Immature natural killer cell (primary cell): Measurements from ENCODE around the gene CATSPER3. TPM values are rescaled to one million over a fixed set of nuclear protein-coding genes. Genes with fewer than 3 reads are reported as not detected.
A peak's percentile ranks its signal among the peaks of the same experiment; 100 is the strongest.

ENCODE experiments used
- DNase-seq, 3 donors: peaks; one replicate each; pipeline ENCODE4 v3.0.0; 2022; ENCODE audit warnings: mixed read lengths in 1 of 3
- H3K27ac Mint-ChIP-seq, 6 donors: one replicate each; pipeline ENCODE4 v1.8.0; 2020; ENCODE audit warnings: mixed read lengths in 6 of 6, mild to moderate bottlenecking in 5 of 6, inconsistent platforms in 4 of 6, moderate library complexity in 3 of 6
- H3K27me3 Mint-ChIP-seq, 3 donors: one replicate each; pipeline ENCODE4 v1.8.0; 2020 to 2021; ENCODE audit warnings: low read depth in 3 of 3, mild to moderate bottlenecking in 3 of 3, mixed read lengths in 3 of 3, moderate library complexity in 3 of 3, inconsistent platforms in 1 of 3
- H3K36me3 Mint-ChIP-seq, 3 donors: one replicate each; pipeline ENCODE4 v1.8.0; 2020; ENCODE audit warnings: mixed read lengths in 3 of 3, inconsistent platforms in 2 of 3, mild to moderate bottlenecking in 2 of 3
- H3K4me1 Mint-ChIP-seq, 2 donors: one replicate each; pipeline ENCODE4 v1.8.0; 2020; ENCODE audit warnings: inconsistent platforms in 2 of 2, mild to moderate bottlenecking in 2 of 2, mixed read lengths in 2 of 2, moderate library complexity in 1 of 2
- H3K4me3 Mint-ChIP-seq, 5 donors: one replicate each; pipeline ENCODE4 v1.8.0; 2020; ENCODE audit warnings: mild to moderate bottlenecking in 5 of 5, mixed read lengths in 5 of 5, inconsistent platforms in 3 of 5, moderate library complexity in 3 of 5
- H3K9me3 Mint-ChIP-seq, 6 donors: one replicate each; pipeline ENCODE4 v1.8.0; 2020; ENCODE audit warnings: mild to moderate bottlenecking in 6 of 6, mixed read lengths in 6 of 6, inconsistent platforms in 4 of 6, moderate library complexity in 3 of 6
- polyA plus RNA-seq, 3 donors: library from polyadenylated mRNA; unstranded; fragments of 300-500 nt; fragmentation: Illumina TruSeq; gene quantifications; one replicate each; pipeline ENCODE4 v1.2.3, GENCODE V29; 2021

Gene CATSPER3
- polyA plus RNA-seq, result under 1 TPM in 1 of 3 donors, not detected in 2; 0.53 TPM

GRCh38 chr5:134967607-134968006 is at the start of gene CATSPER3:
TSS of gene CATSPER3 (plus strand) at chr5:134967907. CDS start at chr5:134967992, 85 bp downstream.
- H3K27me3 Mint-ChIP-seq, result no peaks in the 10 kb centered on the region
- H3K9me3 Mint-ChIP-seq, result no peaks in the 10 kb centered on the region
- peaks cover 6 to 16% of the 10 kb centered on the region in 2 donors for H3K4me1 Mint-ChIP-seq
- no peak for DNase-seq
- H3K4me3 Mint-ChIP-seq, result no peak within 1 kb of the TSS
- H3K36me3 Mint-ChIP-seq, result peaks cover 4 to 16% (median 10%) of the 10 kb centered on the region in 3 donors
- no peak within 1 kb of the TSS for H3K27ac Mint-ChIP-seq

GRCh38 chr5:134918861-134919260 is 48.8 kb upstream of the CATSPER3 start:
- peaks cover 9 to 13% (median 11%) of the 10 kb centered on the region in 3 donors for H3K36me3 Mint-ChIP-seq
- no peak for DNase-seq

GRCh38 chr5:134920848-134921575 is 46.7 kb upstream of the CATSPER3 start:
- Mint-ChIP-seq H3K9me3 (no peaks in the 10 kb centered on the region), H3K27me3 (no peaks in the 10 kb centered on the region), H3K4me3 (no peak overlapping the region), H3K4me1 (peaks cover 0 to 6% of the 10 kb centered on the region in 2 donors), H3K36me3 (peaks cover 8 to 13% (median 9%) of the 10 kb centered on the region in 3 donors), H3K27ac (peak overlapping the region in 2 of 6 donors; percentile 16 to 17)
- DNase-seq, result no peak

More at GRCh38 chr5:134918861-134919260, 48.8 kb upstream of the CATSPER3 start:
- Mint-ChIP-seq H3K4me3 (no peak overlapping the region), H3K4me1 (peaks cover 0 to 6% of the 10 kb centered on the region in 2 donors), H3K27ac (peak overlapping the region in 1 of 6 donors; percentile 39), H3K27me3 (no peaks in the 10 kb centered on the region), H3K9me3 (no peaks in the 10 kb centered on the region)

- DNase-seq, result no peak
- no peak overlapping the region for H3K4me3 Mint-ChIP-seq
- peaks cover 0 to 8% (median 8%) of the 10 kb centered on the region in 3 donors for H3K36me3 Mint-ChIP-seq
- H3K4me1 Mint-ChIP-seq, result no peaks in the 10 kb centered on the region
- H3K27me3 Mint-ChIP-seq, result no peaks in the 10 kb centered on the region
- no peaks in the 10 kb centered on the region for H3K9me3 Mint-ChIP-seq
- no peak overlapping the region for H3K27ac Mint-ChIP-seq
Observed at GRCh38 chr5:134932508-134932907, 35.2 kb upstream of the CATSPER3 start.

- Mint-ChIP-seq H3K4me3 (no peak overlapping the region), H3K9me3 (no peaks in the 10 kb centered on the region), H3K27ac (no peak overlapping the region), H3K36me3 (peaks cover 3 to 8% (median 8%) of the 10 kb centered on the region in 3 donors), H3K4me1 (no peaks in the 10 kb centered on the region), H3K27me3 (no peaks in the 10 kb centered on the region)
- DNase-seq, result no peak
Observed at GRCh38 chr5:134934202-134934601, 33.5 kb upstream of the CATSPER3 start.

- no peaks in the 10 kb centered on the region for H3K9me3 Mint-ChIP-seq
- no peak for DNase-seq
- H3K27ac Mint-ChIP-seq, result peak overlapping the region in 1 of 6 donors; percentile 22
- no peak overlapping the region for H3K4me3 Mint-ChIP-seq
- H3K36me3 Mint-ChIP-seq, result peaks cover 4 to 8% (median 6%) of the 10 kb centered on the region in 3 donors
- peaks cover 0 to 2% (median 0%) of the 10 kb centered on the region in 3 donors for H3K27me3 Mint-ChIP-seq
- H3K4me1 Mint-ChIP-seq, result no peaks in the 10 kb centered on the region
Observed at GRCh38 chr5:134935711-134936602, 31.8 kb upstream of the CATSPER3 start.

GRCh38 chr5:134937526-134937925 is 30.2 kb upstream of the CATSPER3 start:
- Mint-ChIP-seq H3K36me3 (peaks cover 5 to 12% (median 10%) of the 10 kb centered on the region in 3 donors), H3K27ac (no peak overlapping the region), H3K4me3 (no peak overlapping the region), H3K9me3 (no peaks in the 10 kb centered on the region), H3K27me3 (peaks cover 0 to 2% (median 0%) of the 10 kb centered on the region in 3 donors), H3K4me1 (no peaks in the 10 kb centered on the region)
- no peak for DNase-seq

- no peaks in the 10 kb centered on the region for H3K9me3 Mint-ChIP-seq
Observed at GRCh38 chr5:134938030-134938429, 29.7 kb upstream of the CATSPER3 start.

GRCh38 chr5:134939500-134939899 is 28.2 kb upstream of the CATSPER3 start:
- Mint-ChIP-seq H3K36me3 (peaks cover 5 to 16% (median 6%) of the 10 kb centered on the region in 3 donors), H3K4me3 (no peak overlapping the region), H3K4me1 (no peaks in the 10 kb centered on the region), H3K27ac (no peak overlapping the region), H3K9me3 (no peaks in the 10 kb centered on the region), H3K27me3 (peaks cover 0 to 2% (median 0%) of the 10 kb centered on the region in 3 donors)
- DNase-seq, result no peak

More at GRCh38 chr5:134938030-134938429, 29.7 kb upstream of the CATSPER3 start:
- H3K27me3 Mint-ChIP-seq, result peaks cover 0 to 2% (median 0%) of the 10 kb centered on the region in 3 donors
- DNase-seq, result no peak
- no peaks in the 10 kb centered on the region for H3K4me1 Mint-ChIP-seq
- H3K4me3 Mint-ChIP-seq, result no peak overlapping the region
- no peak overlapping the region for H3K27ac Mint-ChIP-seq
- H3K36me3 Mint-ChIP-seq, result peaks cover 5 to 13% (median 10%) of the 10 kb centered on the region in 3 donors

- Mint-ChIP-seq H3K27ac (no peak overlapping the region), H3K4me1 (no peaks in the 10 kb centered on the region), H3K27me3 (peaks cover 0 to 2% (median 0%) of the 10 kb centered on the region in 3 donors), H3K9me3 (no peaks in the 10 kb centered on the region), H3K36me3 (peaks cover 0 to 13% (median 6%) of the 10 kb centered on the region in 3 donors), H3K4me3 (no peak overlapping the region)
- no peak for DNase-seq
Observed at GRCh38 chr5:134943547-134943946, 24.2 kb upstream of the CATSPER3 start.

- Mint-ChIP-seq H3K27ac (no peak overlapping the region), H3K9me3 (no peaks in the 10 kb centered on the region), H3K4me1 (no peaks in the 10 kb centered on the region), H3K4me3 (no peak overlapping the region), H3K36me3 (peaks cover 0 to 13% (median 6%) of the 10 kb centered on the region in 3 donors), H3K27me3 (peaks cover 0 to 2% (median 0%) of the 10 kb centered on the region in 3 donors)
- DNase-seq, result no peak
Observed at GRCh38 chr5:134944630-134945029, 23.1 kb upstream of the CATSPER3 start.

GRCh38 chr5:134945041-134945440 is 22.7 kb upstream of the CATSPER3 start:
- DNase-seq, result no peak
- Mint-ChIP-seq H3K36me3 (peaks cover 0 to 10% (median 6%) of the 10 kb centered on the region in 3 donors), H3K4me3 (no peak overlapping the region), H3K4me1 (no peaks in the 10 kb centered on the region), H3K27ac (no peak overlapping the region), H3K27me3 (no peaks in the 10 kb centered on the region), H3K9me3 (no peaks in the 10 kb centered on the region)

GRCh38 chr5:134948911-134949310 is 18.8 kb upstream of the CATSPER3 start:
- DNase-seq, result no peak
- Mint-ChIP-seq H3K4me1 (no peaks in the 10 kb centered on the region), H3K27me3 (no peaks in the 10 kb centered on the region), H3K4me3 (no peak overlapping the region), H3K9me3 (no peaks in the 10 kb centered on the region), H3K27ac (no peak overlapping the region), H3K36me3 (no peaks in the 10 kb centered on the region)

- no peaks in the 10 kb centered on the region for H3K4me1 Mint-ChIP-seq
Observed at GRCh38 chr5:134949316-134949715, 18.4 kb upstream of the CATSPER3 start.

More at GRCh38 chr5:134949316-134949715, 18.4 kb upstream of the CATSPER3 start:
- no peak overlapping the region for H3K4me3 Mint-ChIP-seq
- H3K36me3 Mint-ChIP-seq, result peaks cover 2 to 3% (median 3%) of the 10 kb centered on the region in 3 donors
- peaks cover 0 to 3% (median 0%) of the 10 kb centered on the region in 6 donors for H3K9me3 Mint-ChIP-seq
- H3K27ac Mint-ChIP-seq, result no peak overlapping the region
- H3K27me3 Mint-ChIP-seq, result no peaks in the 10 kb centered on the region
- DNase-seq, result no peak
